Measurements from ENCODE around the gene TP53I13. TPM values are rescaled to one million over a fixed set of nuclear protein-coding genes. Genes with fewer than 3 reads are reported as not detected.

TP53I13 gene
- total and polyA plus RNA-seq, 2 of the 13 experiments (the other 11 are each of a cell fraction or from before 2014, with no cell fraction given), result 16.9 to 25.7 TPM

DNA sequence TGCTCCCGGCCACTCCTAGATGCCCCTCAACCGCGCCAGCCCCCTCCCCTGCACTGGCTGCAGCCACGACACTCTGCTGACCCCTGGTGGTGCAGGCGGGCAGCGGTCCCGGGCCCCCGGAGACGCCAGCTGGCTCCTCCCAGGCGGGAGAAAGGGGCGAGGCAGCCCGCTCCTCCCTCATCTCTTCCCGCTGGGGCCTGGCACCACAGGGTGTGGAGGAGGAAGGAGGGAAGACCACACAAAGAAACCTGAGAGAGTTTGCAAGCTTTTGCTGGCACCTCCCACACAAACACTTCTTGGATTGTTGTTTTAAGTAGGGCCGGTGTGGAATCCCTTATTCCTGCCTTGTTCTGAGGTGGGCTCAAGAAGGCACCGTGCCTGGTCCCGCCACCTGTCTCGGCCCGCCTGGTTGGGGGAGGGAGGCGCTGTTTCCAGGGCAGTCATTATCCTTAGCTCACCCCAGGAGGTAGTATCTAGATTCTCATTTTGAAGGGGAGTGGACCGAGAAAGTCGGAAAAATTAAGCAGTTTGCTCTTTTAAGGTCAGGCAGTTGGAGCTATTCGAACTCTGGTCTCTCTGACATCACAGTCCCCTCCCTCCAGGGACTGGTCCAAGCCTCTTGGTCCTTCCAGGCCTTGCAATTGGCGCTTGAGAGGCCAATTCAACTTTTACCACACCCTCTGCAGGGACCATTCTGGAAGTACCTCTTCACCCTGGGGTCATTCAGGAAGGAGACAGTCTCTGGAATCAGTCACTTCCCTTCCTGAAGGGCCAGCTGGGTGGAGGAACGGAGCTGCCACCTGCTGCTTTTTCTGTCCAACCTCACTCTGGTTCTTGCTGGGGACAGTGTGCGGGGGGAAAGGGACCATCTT, 23.5 kb downstream of the TP53I13 start (continued):
- TF ChIP-seq GABPA (IDR thresholded peaks at IDR 0.05; ENCODE audit: low read depth, low read length) (no peak), GABPA (CRISPR knock-in tag; IDR thresholded peaks at IDR 0.05; ENCODE audit: low read depth) (no peak; the same call in 1 of the 2 replicates), ZNF251 (CRISPR knock-in tag; IDR thresholded peaks at IDR 0.05) (no peak), TARDBP (CRISPR knock-in tag; IDR thresholded peaks at IDR 0.05) (0 out of 2 replicates have a peak, but pooled peaks have one; percentile 46), FOSL2 (CRISPR knock-in tag; IDR thresholded peaks at IDR 0.05) (no peak), ZNF296 (CRISPR knock-in tag; conservative IDR thresholded peaks at IDR 0.05) (no peak), NCOA5 (CRISPR knock-in tag; IDR thresholded peaks at IDR 0.05) (no peak), ZNF619 (CRISPR knock-in tag; IDR thresholded peaks at IDR 0.05) (no peak), MTF2 (CRISPR knock-in tag; IDR thresholded peaks at IDR 0.05; ENCODE audit: borderline replicate concordance) (no peak), NKX3-1 (CRISPR knock-in tag; IDR thresholded peaks at IDR 0.05) (no peak), ZFP90 (CRISPR knock-in tag; IDR thresholded peaks at IDR 0.05; ENCODE audit: borderline replicate concordance) (no peak), KLF12 (CRISPR knock-in tag; IDR thresholded peaks at IDR 0.05; ENCODE audit: borderline replicate concordance) (0 out of 2 replicates have a peak, but pooled peaks have one; percentile 70)
- TF ChIP-seq, protein P1, sequence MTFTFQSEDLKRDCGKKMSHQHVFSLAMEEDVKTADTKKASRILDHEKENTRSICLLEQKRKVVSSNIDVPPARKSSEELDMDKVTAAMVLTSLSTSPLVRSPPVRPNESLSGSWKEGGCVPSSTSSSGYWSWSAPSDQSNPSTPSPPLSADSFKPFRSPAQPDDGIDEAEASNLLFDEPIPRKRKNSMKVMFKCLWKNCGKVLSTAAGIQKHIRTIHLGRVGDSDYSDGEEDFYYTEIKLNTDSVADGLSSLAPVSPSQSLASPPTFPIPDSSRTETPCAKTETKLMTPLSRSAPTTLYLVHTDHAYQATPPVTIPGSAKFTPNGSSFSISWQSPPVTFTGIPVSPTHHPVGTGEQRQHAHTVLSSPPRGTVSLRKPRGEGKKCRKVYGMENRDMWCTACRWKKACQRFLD (CRISPR knock-in tag; IDR thresholded peaks at IDR 0.05; ENCODE audit: borderline replicate concordance), result no peak
- TF ChIP-seq, protein P2, sequence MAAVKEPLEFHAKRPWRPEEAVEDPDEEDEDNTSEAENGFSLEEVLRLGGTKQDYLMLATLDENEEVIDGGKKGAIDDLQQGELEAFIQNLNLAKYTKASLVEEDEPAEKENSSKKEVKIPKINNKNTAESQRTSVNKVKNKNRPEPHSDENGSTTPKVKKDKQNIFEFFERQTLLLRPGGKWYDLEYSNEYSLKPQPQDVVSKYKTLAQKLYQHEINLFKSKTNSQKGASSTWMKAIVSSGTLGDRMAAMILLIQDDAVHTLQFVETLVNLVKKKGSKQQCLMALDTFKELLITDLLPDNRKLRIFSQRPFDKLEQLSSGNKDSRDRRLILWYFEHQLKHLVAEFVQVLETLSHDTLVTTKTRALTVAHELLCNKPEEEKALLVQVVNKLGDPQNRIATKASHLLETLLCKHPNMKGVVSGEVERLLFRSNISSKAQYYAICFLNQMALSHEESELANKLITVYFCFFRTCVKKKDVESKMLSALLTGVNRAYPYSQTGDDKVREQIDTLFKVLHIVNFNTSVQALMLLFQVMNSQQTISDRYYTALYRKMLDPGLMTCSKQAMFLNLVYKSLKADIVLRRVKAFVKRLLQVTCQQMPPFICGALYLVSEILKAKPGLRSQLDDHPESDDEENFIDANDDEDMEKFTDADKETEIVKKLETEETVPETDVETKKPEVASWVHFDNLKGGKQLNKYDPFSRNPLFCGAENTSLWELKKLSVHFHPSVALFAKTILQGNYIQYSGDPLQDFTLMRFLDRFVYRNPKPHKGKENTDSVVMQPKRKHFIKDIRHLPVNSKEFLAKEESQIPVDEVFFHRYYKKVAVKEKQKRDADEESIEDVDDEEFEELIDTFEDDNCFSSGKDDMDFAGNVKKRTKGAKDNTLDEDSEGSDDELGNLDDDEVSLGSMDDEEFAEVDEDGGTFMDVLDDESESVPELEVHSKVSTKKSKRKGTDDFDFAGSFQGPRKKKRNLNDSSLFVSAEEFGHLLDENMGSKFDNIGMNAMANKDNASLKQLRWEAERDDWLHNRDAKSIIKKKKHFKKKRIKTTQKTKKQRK (IDR thresholded peaks at IDR 0.05; ENCODE audit: low read length), result no peak
- TF ChIP-seq, protein P3, sequence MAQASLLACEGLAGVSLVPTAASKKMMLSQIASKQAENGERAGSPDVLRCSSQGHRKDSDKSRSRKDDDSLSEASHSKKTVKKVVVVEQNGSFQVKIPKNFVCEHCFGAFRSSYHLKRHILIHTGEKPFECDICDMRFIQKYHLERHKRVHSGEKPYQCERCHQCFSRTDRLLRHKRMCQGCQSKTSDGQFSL (CRISPR knock-in tag; IDR thresholded peaks at IDR 0.05), result no peak
- TF ChIP-seq, protein P4, sequence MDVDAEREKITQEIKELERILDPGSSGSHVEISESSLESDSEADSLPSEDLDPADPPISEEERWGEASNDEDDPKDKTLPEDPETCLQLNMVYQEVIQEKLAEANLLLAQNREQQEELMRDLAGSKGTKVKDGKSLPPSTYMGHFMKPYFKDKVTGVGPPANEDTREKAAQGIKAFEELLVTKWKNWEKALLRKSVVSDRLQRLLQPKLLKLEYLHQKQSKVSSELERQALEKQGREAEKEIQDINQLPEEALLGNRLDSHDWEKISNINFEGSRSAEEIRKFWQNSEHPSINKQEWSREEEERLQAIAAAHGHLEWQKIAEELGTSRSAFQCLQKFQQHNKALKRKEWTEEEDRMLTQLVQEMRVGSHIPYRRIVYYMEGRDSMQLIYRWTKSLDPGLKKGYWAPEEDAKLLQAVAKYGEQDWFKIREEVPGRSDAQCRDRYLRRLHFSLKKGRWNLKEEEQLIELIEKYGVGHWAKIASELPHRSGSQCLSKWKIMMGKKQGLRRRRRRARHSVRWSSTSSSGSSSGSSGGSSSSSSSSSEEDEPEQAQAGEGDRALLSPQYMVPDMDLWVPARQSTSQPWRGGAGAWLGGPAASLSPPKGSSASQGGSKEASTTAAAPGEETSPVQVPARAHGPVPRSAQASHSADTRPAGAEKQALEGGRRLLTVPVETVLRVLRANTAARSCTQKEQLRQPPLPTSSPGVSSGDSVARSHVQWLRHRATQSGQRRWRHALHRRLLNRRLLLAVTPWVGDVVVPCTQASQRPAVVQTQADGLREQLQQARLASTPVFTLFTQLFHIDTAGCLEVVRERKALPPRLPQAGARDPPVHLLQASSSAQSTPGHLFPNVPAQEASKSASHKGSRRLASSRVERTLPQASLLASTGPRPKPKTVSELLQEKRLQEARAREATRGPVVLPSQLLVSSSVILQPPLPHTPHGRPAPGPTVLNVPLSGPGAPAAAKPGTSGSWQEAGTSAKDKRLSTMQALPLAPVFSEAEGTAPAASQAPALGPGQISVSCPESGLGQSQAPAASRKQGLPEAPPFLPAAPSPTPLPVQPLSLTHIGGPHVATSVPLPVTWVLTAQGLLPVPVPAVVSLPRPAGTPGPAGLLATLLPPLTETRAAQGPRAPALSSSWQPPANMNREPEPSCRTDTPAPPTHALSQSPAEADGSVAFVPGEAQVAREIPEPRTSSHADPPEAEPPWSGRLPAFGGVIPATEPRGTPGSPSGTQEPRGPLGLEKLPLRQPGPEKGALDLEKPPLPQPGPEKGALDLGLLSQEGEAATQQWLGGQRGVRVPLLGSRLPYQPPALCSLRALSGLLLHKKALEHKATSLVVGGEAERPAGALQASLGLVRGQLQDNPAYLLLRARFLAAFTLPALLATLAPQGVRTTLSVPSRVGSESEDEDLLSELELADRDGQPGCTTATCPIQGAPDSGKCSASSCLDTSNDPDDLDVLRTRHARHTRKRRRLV (CRISPR knock-in tag; IDR thresholded peaks at IDR 0.05), result no peak
- TF ChIP-seq, protein P5, sequence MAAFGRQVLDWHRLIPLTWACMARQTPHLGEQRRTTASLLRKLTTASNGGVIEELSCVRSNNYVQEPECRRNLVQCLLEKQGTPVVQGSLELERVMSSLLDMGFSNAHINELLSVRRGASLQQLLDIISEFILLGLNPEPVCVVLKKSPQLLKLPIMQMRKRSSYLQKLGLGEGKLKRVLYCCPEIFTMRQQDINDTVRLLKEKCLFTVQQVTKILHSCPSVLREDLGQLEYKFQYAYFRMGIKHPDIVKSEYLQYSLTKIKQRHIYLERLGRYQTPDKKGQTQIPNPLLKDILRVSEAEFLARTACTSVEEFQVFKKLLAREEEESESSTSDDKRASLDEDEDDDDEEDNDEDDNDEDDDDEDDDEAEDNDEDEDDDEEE (CRISPR knock-in tag; IDR thresholded peaks at IDR 0.05), result 0 out of 2 replicates have a peak, but pooled peaks have one; percentile 71

Data from HepG2 (cell line).